ENCODE results near the gene RRP1B.

DNA sequence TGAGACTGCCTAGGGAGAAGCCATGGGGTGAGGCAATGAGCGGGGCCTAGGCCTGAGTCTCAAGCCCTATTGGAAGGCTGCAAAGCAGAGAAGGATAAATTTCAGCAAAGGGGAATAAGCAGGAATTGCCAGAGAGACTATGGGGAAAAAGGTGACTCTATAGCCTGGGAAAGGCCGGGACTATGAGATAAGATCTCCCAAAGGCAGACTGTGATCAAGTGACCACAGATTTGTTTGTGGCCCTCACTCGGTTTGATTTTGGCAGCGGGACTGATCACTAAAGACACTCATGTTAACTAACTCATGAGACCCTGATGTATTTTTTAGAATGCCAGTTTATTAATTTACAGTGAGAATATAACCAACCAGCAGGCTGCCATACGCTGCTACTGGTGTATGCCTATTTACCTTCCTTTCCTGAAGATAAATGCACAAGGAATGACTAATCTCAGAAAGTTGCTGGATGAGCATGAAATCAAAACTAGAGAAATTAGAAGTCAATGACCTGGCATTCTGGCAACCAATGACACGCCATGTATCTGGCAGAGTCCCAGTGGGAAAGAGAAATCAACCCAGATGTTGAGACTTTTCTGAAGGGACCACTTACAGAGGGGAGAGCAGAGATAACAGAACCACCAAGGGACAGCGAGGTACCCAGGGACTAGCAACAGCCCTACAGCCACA, 4.4 kb upstream of the RRP1B start:
- TF ChIP-seq POLR2A (IDR thresholded peaks at IDR 0.05), result peak in 1 of 2 donors; percentile 24
- TF ChIP-seq, protein P1, sequence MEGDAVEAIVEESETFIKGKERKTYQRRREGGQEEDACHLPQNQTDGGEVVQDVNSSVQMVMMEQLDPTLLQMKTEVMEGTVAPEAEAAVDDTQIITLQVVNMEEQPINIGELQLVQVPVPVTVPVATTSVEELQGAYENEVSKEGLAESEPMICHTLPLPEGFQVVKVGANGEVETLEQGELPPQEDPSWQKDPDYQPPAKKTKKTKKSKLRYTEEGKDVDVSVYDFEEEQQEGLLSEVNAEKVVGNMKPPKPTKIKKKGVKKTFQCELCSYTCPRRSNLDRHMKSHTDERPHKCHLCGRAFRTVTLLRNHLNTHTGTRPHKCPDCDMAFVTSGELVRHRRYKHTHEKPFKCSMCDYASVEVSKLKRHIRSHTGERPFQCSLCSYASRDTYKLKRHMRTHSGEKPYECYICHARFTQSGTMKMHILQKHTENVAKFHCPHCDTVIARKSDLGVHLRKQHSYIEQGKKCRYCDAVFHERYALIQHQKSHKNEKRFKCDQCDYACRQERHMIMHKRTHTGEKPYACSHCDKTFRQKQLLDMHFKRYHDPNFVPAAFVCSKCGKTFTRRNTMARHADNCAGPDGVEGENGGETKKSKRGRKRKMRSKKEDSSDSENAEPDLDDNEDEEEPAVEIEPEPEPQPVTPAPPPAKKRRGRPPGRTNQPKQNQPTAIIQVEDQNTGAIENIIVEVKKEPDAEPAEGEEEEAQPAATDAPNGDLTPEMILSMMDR (IDR thresholded peaks at IDR 0.05), result no peak
